ENCODE results near the gene FGFR4. TPM values are rescaled to one million over a fixed set of nuclear protein-coding genes. Genes with fewer than 3 reads are reported as not detected.
A peak's percentile ranks its signal among the peaks of the same experiment; 100 is the strongest.

FGFR4 gene
- total and polyA plus RNA-seq, 10 donors, result 5.2 to 41.6 (median 23.0) TPM

- Histone ChIP-seq H3K27me3 (replicated peaks in 1 of 7) (no peaks in the 10 kb centered on the region), H3K4me3 (peak overlapping the region; percentile 47 to 93 (median 76)), H3K9me3 (no peaks in the 10 kb centered on the region), H3K4me1 (peaks cover 28 to 71% (median 65%) of the 10 kb centered on the region in 6 donors), H3K36me3 (peaks cover 0 to 43% (median 11%) of the 10 kb centered on the region in 6 donors), H3K27ac (peak overlapping the region; percentile 57 to 97 (median 95))
- intact Hi-C loops (cut with DNase I; ENCODE audit: low total_unique reads), result no loop called here
- no peak for TF ChIP-seq POLR2A (IDR thresholded peaks at IDR 0.05)
- peak; percentile 16 to 77 (median 68) for TF ChIP-seq POLR2AphosphoS5 (IDR thresholded peaks at IDR 0.05)
- TF ChIP-seq, protein P1, sequence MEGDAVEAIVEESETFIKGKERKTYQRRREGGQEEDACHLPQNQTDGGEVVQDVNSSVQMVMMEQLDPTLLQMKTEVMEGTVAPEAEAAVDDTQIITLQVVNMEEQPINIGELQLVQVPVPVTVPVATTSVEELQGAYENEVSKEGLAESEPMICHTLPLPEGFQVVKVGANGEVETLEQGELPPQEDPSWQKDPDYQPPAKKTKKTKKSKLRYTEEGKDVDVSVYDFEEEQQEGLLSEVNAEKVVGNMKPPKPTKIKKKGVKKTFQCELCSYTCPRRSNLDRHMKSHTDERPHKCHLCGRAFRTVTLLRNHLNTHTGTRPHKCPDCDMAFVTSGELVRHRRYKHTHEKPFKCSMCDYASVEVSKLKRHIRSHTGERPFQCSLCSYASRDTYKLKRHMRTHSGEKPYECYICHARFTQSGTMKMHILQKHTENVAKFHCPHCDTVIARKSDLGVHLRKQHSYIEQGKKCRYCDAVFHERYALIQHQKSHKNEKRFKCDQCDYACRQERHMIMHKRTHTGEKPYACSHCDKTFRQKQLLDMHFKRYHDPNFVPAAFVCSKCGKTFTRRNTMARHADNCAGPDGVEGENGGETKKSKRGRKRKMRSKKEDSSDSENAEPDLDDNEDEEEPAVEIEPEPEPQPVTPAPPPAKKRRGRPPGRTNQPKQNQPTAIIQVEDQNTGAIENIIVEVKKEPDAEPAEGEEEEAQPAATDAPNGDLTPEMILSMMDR (IDR thresholded peaks at IDR 0.05 in 8 of 11, conservative IDR thresholded peaks at IDR 0.05 in 3 of 11), result peak in 1 of 11 experiments; percentile 13
- peak; percentile 93 for DNase-seq
- 0 to 1% (median 1%) methylated on average over 45 to 77 of the region's 83 CpGs for WGBS, 5 donors
Measured at GRCh38 chr5:177133853-177134696, 47.4 kb downstream of the FGFR4 start.

- Histone ChIP-seq H3K36me3 (peaks cover 0 to 50% (median 11%) of the 10 kb centered on the region in 6 donors), H3K4me3 (peak overlapping the region; percentile 47 to 93 (median 76)), H3K27ac (peak overlapping the region; percentile 57 to 97 (median 95)), H3K9me3 (no peaks in the 10 kb centered on the region), H3K27me3 (replicated peaks in 1 of 7) (no peaks in the 10 kb centered on the region), H3K4me1 (peaks cover 32 to 72% (median 67%) of the 10 kb centered on the region in 6 donors)
- WGBS, 5 donors, result 14 to 20% (median 19%) methylated on average over 12 to 13 of the region's 13 CpGs
- intact Hi-C loops (cut with DNase I; ENCODE audit: low total_unique reads), result no loop called here
- TF ChIP-seq, protein P1 (IDR thresholded peaks at IDR 0.05 in 8 of 11, conservative IDR thresholded peaks at IDR 0.05 in 3 of 11), result no peak
- TF ChIP-seq POLR2AphosphoS5 (IDR thresholded peaks at IDR 0.05) (no peak), POLR2A (IDR thresholded peaks at IDR 0.05) (no peak)
- no peak for DNase-seq
Measured at GRCh38 chr5:177134697-177135225, 48.0 kb downstream of the FGFR4 start.

DNA sequence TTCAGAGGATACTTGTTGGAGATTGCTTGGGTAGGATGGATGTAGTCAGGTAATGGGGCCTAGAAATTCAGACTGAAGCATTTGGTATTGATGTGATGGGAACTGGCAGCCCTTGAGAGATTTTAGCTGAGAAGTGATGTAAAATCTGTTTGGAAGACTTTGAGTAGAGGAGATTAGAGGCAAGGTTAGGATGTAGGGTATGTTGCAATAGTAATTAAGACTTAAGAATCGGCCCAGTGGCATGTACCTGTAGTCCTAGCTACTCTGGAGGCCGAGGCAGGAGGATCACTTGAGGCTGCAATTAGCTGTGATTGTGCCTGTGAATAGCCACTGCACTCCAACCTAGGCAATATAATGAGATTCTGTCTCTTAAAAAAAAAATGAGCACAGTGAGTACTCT, 53.6 kb downstream of the FGFR4 start:
- WGBS, 5 donors, result 79 to 99% (median 93%) methylated on average over 2 of the region's 2 CpGs
- H3K27ac ChIP-seq, result no peak overlapping the region
- peaks cover 37 to 92% (median 76%) of the 10 kb centered on the region in 6 donors for H3K4me1 ChIP-seq
- TF ChIP-seq POLR2A (IDR thresholded peaks at IDR 0.05) (no peak), POLR2AphosphoS5 (IDR thresholded peaks at IDR 0.05) (no peak)
- TF ChIP-seq, protein P1 (IDR thresholded peaks at IDR 0.05 in 8 of 11, conservative IDR thresholded peaks at IDR 0.05 in 3 of 11), result no peak
- no peak overlapping the region for H3K4me3 ChIP-seq
- DNase-seq, result peak; percentile 16
- no peaks in the 10 kb centered on the region for H3K9me3 ChIP-seq
- intact Hi-C loops (cut with DNase I; ENCODE audit: low total_unique reads), result no loop called here
- H3K36me3 ChIP-seq, result peaks cover 0 to 98% (median 31%) of the 10 kb centered on the region in 6 donors
- no peaks in the 10 kb centered on the region for H3K27me3 ChIP-seq (replicated peaks in 1 of 7)

DNA sequence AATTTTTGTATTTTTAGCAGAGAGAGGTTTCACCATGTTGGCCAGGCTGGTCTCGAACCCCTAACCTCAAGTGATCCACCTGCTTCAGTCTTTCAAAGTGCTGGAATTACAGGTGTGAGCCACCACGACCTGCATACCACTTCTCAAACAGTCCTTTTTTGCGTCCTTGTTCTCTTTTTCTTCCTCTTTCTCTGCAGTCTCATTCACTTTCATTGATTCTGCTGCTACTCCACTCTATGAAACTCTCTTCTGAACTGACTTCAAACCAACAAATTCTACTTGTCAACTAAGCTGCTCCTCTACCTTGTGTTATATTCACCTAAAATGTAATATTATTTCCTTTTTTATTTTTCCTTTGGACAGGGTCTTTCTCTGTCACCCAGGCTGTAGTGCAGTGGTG, 54.8 kb downstream of the FGFR4 start:
- WGBS, 5 donors, result 52 to 84% (median 66%) methylated on average over 3 of the region's 3 CpGs
- DNase-seq, result no peak
- intact Hi-C loops (cut with DNase I; ENCODE audit: low total_unique reads), result no loop called here
- H3K4me1 ChIP-seq, result peaks cover 26 to 81% (median 64%) of the 10 kb centered on the region in 6 donors
- no peaks in the 10 kb centered on the region for H3K9me3 ChIP-seq
- H3K27me3 ChIP-seq (replicated peaks in 1 of 7), result no peaks in the 10 kb centered on the region
- no peak overlapping the region for H3K4me3 ChIP-seq
- TF ChIP-seq, protein P1 (IDR thresholded peaks at IDR 0.05 in 8 of 11, conservative IDR thresholded peaks at IDR 0.05 in 3 of 11), result no peak
- TF ChIP-seq POLR2A (IDR thresholded peaks at IDR 0.05) (no peak), POLR2AphosphoS5 (IDR thresholded peaks at IDR 0.05) (no peak)
- H3K36me3 ChIP-seq, result peaks cover 0 to 98% (median 39%) of the 10 kb centered on the region in 6 donors
- peak overlapping the region in 1 of 8 donors; percentile 61 for H3K27ac ChIP-seq
